H9 (cell line): ENCODE data around the gene TMEM178B. TPM values are rescaled to one million over a fixed set of nuclear protein-coding genes. Genes with fewer than 3 reads are reported as not detected.

Source experiments
- DNase-seq: peaks from one replicate; pipeline ENCODE4 v3.0.0-alpha.2; 2017
- H2AFZ ChIP-seq: one replicate; pipeline ENCODE4 v1.6.1; 2013; ENCODE audit warnings: mild to moderate bottlenecking, low read length, control low read depth, moderate library complexity
- H2AK5ac ChIP-seq: 2 replicates; pipeline ENCODE4 v1.6.1; 2013; ENCODE audit warnings: low read length, control low read depth, mixed read lengths; ENCODE audit not compliant: insufficient read length
- H2BK120ac ChIP-seq: one replicate; pipeline ENCODE4 v1.6.1; 2013; ENCODE audit warnings: low read depth, mild to moderate bottlenecking, low read length, control low read depth, inconsistent platforms; ENCODE audit not compliant: poor library complexity, severe bottlenecking
- H2BK12ac ChIP-seq: 2 replicates; pipeline ENCODE4 v1.6.1; 2013; ENCODE audit warnings: low read length, control low read depth, mixed read lengths, low read depth; ENCODE audit not compliant: insufficient read length
- H2BK15ac ChIP-seq: 2 replicates; pipeline ENCODE4 v1.6.1; 2013; ENCODE audit warnings: low read depth, low read length, control low read depth
- H2BK20ac ChIP-seq: one replicate; pipeline ENCODE4 v1.6.1; 2013; ENCODE audit warnings: low read depth, mild to moderate bottlenecking, low read length, control low read depth, inconsistent platforms; ENCODE audit not compliant: poor library complexity, severe bottlenecking
- H2BK5ac ChIP-seq: 2 replicates; pipeline ENCODE4 v1.6.1; 2013; ENCODE audit warnings: low read length, control low read depth, mixed read lengths; ENCODE audit not compliant: insufficient read length
- H3K14ac ChIP-seq: 2 replicates; pipeline ENCODE4 v1.6.1; 2013; ENCODE audit warnings: low read length, control low read depth; ENCODE audit not compliant: insufficient read depth
- H3K18ac ChIP-seq: 2 replicates; pipeline ENCODE4 v1.6.1; 2013; ENCODE audit warnings: low read depth, mild to moderate bottlenecking, mixed read lengths, low read length, control low read depth; ENCODE audit not compliant: insufficient read length
- H3K23ac ChIP-seq: 2 replicates; pipeline ENCODE4 v1.6.1; 2013; ENCODE audit warnings: low read length, control low read depth, mixed read lengths, low read depth; ENCODE audit not compliant: insufficient read length
- H3K23me2 ChIP-seq: 2 replicates; pipeline ENCODE4 v1.6.1; 2013; ENCODE audit warnings: low read depth, mild to moderate bottlenecking, mixed read lengths, low read length, control low read depth; ENCODE audit not compliant: insufficient read length, poor library complexity, severe bottlenecking
- H3K27ac ChIP-seq: 2 replicates; pipeline ENCODE4 v1.5.1; 2013; ENCODE audit warnings: low read length, control low read depth, mixed read lengths, low read depth; ENCODE audit not compliant: insufficient read length
- H3K27me3 ChIP-seq: 2 replicates; pipeline ENCODE4 v1.6.1; 2013; ENCODE audit warnings: low read length, control low read depth, inconsistent platforms; ENCODE audit not compliant: insufficient read depth
- H3K4ac ChIP-seq: 2 replicates; pipeline ENCODE4 v1.6.1; 2013; ENCODE audit warnings: low read depth, mild to moderate bottlenecking, control low read depth, inconsistent platforms, low read length, moderate library complexity
- H3K4me1 ChIP-seq: 2 replicates; pipeline ENCODE4 v1.6.1; 2013; ENCODE audit warnings: low read length, control low read depth, inconsistent platforms; ENCODE audit not compliant: insufficient read depth
- H3K4me2 ChIP-seq: 2 replicates; pipeline ENCODE4 v1.6.1; 2013; ENCODE audit warnings: low read length, control low read depth, mixed read lengths; ENCODE audit not compliant: insufficient read length, insufficient read depth
- H3K56ac ChIP-seq: 2 replicates; pipeline ENCODE4 v1.6.1; 2013; ENCODE audit warnings: low read depth, mild to moderate bottlenecking, mixed read lengths, low read length, control low read depth; ENCODE audit not compliant: insufficient read length
- H3K79me1 ChIP-seq: 2 replicates; pipeline ENCODE4 v1.6.1; 2013; ENCODE audit warnings: low read depth, mild to moderate bottlenecking, moderate library complexity, low read length, control low read depth, inconsistent platforms; ENCODE audit not compliant: insufficient read depth, poor library complexity, severe bottlenecking
- H3K79me2 ChIP-seq: 2 replicates; pipeline ENCODE4 v1.6.1; 2013; ENCODE audit warnings: low read length, control low read depth, inconsistent platforms; ENCODE audit not compliant: insufficient read depth
- H3K9ac ChIP-seq: 2 replicates; pipeline ENCODE4 v1.6.1; 2013; ENCODE audit warnings: low read length, control low read depth, mixed read lengths; ENCODE audit not compliant: insufficient read length; ENCODE audit errors: extremely low read depth
- H3K9me3 ChIP-seq: one replicate; pipeline ENCODE4 v1.6.1; 2013; ENCODE audit warnings: low read depth, low read length, inconsistent platforms; ENCODE audit not compliant: control insufficient read depth
- H3T11ph ChIP-seq: one replicate; pipeline ENCODE4 v1.6.1; 2013; ENCODE audit warnings: mild to moderate bottlenecking, low read length, control low read depth, inconsistent platforms
- H4K20me1 ChIP-seq: one replicate; pipeline ENCODE4 v1.6.1; 2013; ENCODE audit not compliant: control insufficient read depth, insufficient read length, insufficient read depth
- H4K5ac ChIP-seq: 2 replicates; pipeline ENCODE4 v1.6.1; 2013; ENCODE audit warnings: low read depth, mild to moderate bottlenecking, mixed read lengths, low read length, control low read depth; ENCODE audit not compliant: insufficient read length
- H4K8ac ChIP-seq: replicated peaks from 2 replicates; pipeline ENCODE4 v1.6.1; 2013; ENCODE audit warnings: low read length, control low read depth, mixed read lengths, low read depth; ENCODE audit not compliant: insufficient read length
- H4K91ac ChIP-seq: 2 replicates; pipeline ENCODE4 v1.6.1; 2013; ENCODE audit warnings: low read depth, mild to moderate bottlenecking, moderate library complexity, mixed read lengths, low read length, control low read depth; ENCODE audit not compliant: insufficient read length
- H3K27ac Mint-ChIP-seq, 3 experiments: 2 replicates in 2 of 3; 3 replicates in 1 of 3; pipeline ENCODE4 v1.8.0; 2020 to 2021; ENCODE audit warnings: mixed read lengths in 3 of 3, mild to moderate bottlenecking in 1 of 3, moderate library complexity in 1 of 3
- H3K27me3 Mint-ChIP-seq: 2 replicates; pipeline ENCODE4 v1.8.0; 2021; ENCODE audit warnings: low read depth, mild to moderate bottlenecking, moderate library complexity, mixed read lengths
- H3K36me3 Mint-ChIP-seq, 3 experiments: 2 replicates in 2 of 3; 3 replicates in 1 of 3; pipeline ENCODE4 v1.8.0; 2020 to 2021; ENCODE audit warnings: low read depth in 3 of 3, mixed read lengths in 3 of 3; ENCODE audit not compliant: insufficient read depth in 1 of 3
- H3K4me1 Mint-ChIP-seq, 2 experiments: 2 replicates each; pipeline ENCODE4 v1.8.0; 2020; ENCODE audit warnings: mixed read lengths in 2 of 2
- H3K4me3 Mint-ChIP-seq, 2 experiments: 2 replicates in 1 of 2; 3 replicates in 1 of 2; pipeline ENCODE4 v1.8.0; 2020 to 2021; ENCODE audit warnings: mild to moderate bottlenecking in 2 of 2, mixed read lengths in 2 of 2, moderate library complexity in 1 of 2
- H3K9me3 Mint-ChIP-seq, 2 experiments: 2 replicates in 1 of 2; 3 replicates in 1 of 2; pipeline ENCODE4 v1.8.0; 2020; ENCODE audit warnings: mild to moderate bottlenecking in 2 of 2, mixed read lengths in 2 of 2, moderate library complexity in 1 of 2
- WGBS: extraction: QIAGEN DNeasy Blood & Tissue Kit; methylation state at CpG from one replicate; pipeline ENCODE4 v1.1.7; 2013; ENCODE audit warnings: missing lambda C conversion rate, low lambda C conversion rate, mixed read lengths; ENCODE audit not compliant: insufficient read length; ENCODE audit errors: extremely low coverage; 5-methylcytosine and 5-hydroxymethylcytosine counted together
- total RNA-seq: library from RNA; stranded (reverse); gene quantifications from 2 replicates; pipeline ENCODE4 v1.2.1, GENCODE V29; 2021
- TF ChIP-seq, protein P1 (sequence below): fragments of 200-600 bp; sonication (generic); conservative IDR thresholded peaks from 3 replicates; pipeline ENCODE4 v1.8.0; 2021; ENCODE audit warnings: antibody characterized with exemption, mild to moderate bottlenecking

TMEM178B gene
- total RNA-seq, 1 experiment from 2014 or later = 11.3 TPM

DNA sequence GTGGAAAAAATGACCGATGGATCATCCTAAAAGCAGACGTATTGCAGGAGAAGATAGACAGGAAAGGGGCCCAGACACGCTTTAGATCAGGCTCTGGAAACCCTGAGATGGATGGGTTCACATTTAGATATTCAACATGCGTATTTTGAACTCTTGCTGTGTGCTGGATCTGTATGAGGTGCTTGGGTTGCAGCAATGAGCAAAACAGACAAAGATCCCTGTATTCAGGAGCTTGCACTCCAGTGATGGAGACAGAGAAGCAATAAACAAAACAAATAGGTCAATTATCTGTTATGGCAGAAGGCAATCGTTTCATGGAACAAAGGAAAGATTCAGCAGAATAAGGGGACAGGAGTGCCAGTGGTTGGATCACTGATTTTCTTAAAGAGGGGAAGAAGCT is 275.5 kb downstream of the TMEM178B start:
- no peaks in the 10 kb centered on the region for H4K20me1 ChIP-seq
- no peaks in the 10 kb centered on the region for H3K23me2 ChIP-seq
- Mint-ChIP-seq H3K27ac (no peak overlapping the region), H3K4me1 (peaks cover 2 to 5% of the 10 kb centered on the region in 2 experiments), H3K27me3 (no peaks in the 10 kb centered on the region), H3K9me3 (no peaks in the 10 kb centered on the region), H3K4me3 (no peak overlapping the region), H3K36me3 (no peaks in the 10 kb centered on the region; a peak in 1 of 7 replicates)
- no peak overlapping the region for H3K9ac ChIP-seq
- no peaks in the 10 kb centered on the region for H3K9me3 ChIP-seq
- H3K18ac ChIP-seq = no peak overlapping the region
- H2BK20ac ChIP-seq = no peak overlapping the region
- no peak overlapping the region for H2AK5ac ChIP-seq
- no peaks in the 10 kb centered on the region for H3K27me3 ChIP-seq
- no peak overlapping the region for H3K27ac ChIP-seq
- no peak overlapping the region for H3T11ph ChIP-seq
- no peak overlapping the region for H2BK12ac ChIP-seq
- no peaks in the 10 kb centered on the region; the same call in 1 of the 2 replicates for H3K4me1 ChIP-seq
- H3K56ac ChIP-seq = no peak overlapping the region
- no peak overlapping the region for H4K91ac ChIP-seq
- no peak overlapping the region for H2AFZ ChIP-seq
- H3K79me1 ChIP-seq = no peaks in the 10 kb centered on the region
- no peak overlapping the region for H3K4ac ChIP-seq
- no peaks in the 10 kb centered on the region for H3K79me2 ChIP-seq
- H3K4me2 ChIP-seq = no peak overlapping the region
- no peak overlapping the region for H2BK15ac ChIP-seq
- WGBS = no CpG with 5 or more reads among the region's 5 CpGs
- no peak overlapping the region for H3K14ac ChIP-seq
- DNase-seq = no peak
- H3K23ac ChIP-seq = no peak overlapping the region
- H4K5ac ChIP-seq = no peak overlapping the region
- no peak overlapping the region for H4K8ac ChIP-seq
- H2BK5ac ChIP-seq = no peak overlapping the region
- H2BK120ac ChIP-seq = no peak overlapping the region
- TF ChIP-seq, protein P1, sequence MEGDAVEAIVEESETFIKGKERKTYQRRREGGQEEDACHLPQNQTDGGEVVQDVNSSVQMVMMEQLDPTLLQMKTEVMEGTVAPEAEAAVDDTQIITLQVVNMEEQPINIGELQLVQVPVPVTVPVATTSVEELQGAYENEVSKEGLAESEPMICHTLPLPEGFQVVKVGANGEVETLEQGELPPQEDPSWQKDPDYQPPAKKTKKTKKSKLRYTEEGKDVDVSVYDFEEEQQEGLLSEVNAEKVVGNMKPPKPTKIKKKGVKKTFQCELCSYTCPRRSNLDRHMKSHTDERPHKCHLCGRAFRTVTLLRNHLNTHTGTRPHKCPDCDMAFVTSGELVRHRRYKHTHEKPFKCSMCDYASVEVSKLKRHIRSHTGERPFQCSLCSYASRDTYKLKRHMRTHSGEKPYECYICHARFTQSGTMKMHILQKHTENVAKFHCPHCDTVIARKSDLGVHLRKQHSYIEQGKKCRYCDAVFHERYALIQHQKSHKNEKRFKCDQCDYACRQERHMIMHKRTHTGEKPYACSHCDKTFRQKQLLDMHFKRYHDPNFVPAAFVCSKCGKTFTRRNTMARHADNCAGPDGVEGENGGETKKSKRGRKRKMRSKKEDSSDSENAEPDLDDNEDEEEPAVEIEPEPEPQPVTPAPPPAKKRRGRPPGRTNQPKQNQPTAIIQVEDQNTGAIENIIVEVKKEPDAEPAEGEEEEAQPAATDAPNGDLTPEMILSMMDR = no peak
